ENCODE measurements around the gene YY1AP1.
"Not testable (repeated sequence)": the region's sequence is repeated elsewhere in the genome, so short reads cannot be mapped to it uniquely, and the experiment has no call there.

YY1AP1 gene

DNA sequence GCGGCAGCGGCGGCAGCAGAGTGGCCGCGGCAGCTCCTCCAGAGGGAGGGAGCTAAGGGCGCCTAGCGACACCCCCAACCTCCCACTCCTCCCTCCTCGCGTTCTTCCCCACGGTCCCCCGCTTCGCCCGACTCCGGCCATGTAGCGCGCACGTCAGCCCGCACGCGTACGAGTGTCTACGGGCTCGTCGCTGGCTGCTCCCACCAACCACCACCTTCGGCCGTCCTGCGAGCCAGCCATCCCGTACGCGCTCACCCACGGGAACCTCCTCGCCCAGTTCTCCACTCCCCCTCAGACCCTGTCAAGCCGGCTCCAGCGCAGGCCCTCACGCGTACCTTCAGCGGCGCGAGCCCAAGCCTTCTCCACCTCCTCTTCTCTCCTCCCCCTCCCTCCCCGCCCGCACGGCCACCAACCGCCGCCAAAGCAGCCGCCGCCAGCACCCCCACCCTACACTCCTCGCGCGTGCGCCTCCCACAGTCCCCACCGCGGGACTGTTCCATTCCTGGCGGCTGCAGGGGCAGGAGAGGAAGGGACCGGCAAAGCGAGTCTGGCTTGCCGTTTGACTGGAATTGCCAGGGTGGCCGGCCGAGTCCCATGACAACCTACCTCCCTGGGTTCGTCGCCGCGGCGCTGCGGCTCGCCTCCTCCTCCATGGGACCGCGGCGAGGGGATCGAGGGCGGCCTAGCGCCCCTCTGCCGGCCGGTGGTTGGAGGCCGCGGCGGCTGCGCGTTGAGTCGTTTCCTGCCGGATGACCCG, at the start of gene YY1AP1:
Gene YY1AP1 (minus strand): TSS at position 451 of the 757 bp plus-strand sequence. CDS start 8,338 bp downstream, outside the sequence.
- peak in 1 of 2 experiments; percentile 70 for DNase-seq

GRCh38 chr1:155729031-155729898, 40.7 kb upstream of the YY1AP1 start:
- DNase-seq, result no peak

DNA sequence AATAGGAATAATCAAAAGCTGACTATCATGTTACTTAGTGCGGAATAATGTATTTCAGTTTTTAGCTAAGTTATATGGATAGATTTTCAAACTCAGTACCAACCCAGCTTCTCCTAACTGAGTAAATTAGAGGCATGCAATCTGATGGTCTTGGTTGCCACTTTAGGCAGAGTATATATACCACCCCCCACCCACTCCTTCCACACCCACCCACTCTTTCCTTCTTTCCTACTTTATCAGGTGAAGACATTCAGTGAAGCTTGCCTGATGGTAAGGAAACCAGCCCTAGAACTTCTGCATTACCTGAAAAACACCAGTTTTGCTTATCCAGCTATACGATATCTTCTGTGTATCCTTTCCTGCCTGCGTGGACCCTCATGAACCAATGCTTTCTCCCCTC, 36.6 kb upstream of the YY1AP1 start:
- DNase-seq, result no peak

DNA sequence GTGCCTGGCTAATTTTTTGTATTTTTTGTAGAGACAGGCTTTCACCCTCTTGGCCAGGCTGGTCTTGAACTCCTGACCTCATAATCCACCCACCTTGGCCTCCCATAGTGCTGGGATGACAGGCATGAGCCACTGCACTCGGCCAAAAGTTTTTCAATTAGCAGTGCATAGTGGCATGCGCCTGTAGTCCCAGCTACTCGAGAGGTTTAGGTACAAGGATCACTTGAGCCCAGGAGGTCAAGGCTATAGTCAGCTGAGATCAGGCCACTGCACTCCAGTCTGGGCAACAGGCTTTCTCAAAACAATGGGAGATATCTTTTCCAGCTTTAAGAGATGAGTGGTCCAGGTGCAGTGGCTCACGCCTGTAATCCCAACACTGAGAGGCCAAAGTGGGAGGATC, 31.1 kb upstream of the YY1AP1 start:
- DNase-seq, result no peak

DNA sequence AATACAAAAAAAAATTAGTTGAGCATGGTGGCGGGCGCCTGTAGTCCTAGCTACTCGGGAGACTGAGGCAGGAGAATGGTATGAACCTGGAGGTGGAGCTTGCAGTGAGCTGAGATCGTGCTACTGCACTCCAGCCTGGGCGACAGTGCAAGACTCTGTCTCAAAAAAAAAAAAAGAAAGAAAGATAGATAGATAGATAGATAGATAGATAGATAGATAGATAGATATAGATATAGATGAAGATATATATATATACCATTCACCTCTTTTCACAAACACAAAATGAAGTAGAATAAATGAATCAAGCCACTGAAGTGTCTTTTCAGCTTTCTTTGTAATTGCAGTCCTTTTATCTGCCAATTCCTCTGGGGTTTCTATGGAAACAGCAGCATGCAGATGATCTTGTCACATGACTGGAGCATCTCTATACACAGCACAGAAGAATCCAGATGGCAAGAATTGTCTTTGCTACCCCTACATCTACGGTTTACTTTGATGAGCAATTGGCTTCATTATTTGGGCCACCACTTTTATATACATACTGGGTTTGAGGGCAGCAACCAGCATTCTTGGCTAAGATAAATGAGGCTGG, 30.0 kb upstream of the YY1AP1 start:
- not testable (repeated sequence) for DNase-seq

DNA sequence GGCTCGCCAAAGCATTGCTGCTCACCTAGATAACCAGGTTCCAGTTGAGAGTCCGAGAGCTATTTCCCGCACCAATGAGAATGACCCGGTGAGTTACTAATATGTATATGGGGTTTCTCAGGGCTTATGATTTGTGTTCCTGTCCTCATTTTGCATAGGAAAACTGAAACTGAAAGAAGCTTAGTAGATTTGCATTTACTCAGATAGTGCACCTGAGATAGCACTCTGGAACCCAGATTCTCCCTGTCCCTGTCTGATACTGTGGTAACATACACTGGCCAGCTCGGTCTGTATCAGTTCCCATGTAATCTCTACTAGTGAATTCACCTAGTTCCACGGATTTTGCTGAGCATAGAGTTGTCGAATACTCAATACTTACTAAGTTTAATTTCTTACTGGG, 28.5 kb upstream of the YY1AP1 start:
- DNase-seq, result no peak

- no peak for DNase-seq
Measured at GRCh38 chr1:155715777-155716176, 27.2 kb upstream of the YY1AP1 start.

GRCh38 chr1:155715056-155715455, 26.5 kb upstream of the YY1AP1 start:
- not testable (repeated sequence) for DNase-seq

- DNase-seq, result no peak
Measured at GRCh38 chr1:155713075-155713474, 24.5 kb upstream of the YY1AP1 start.

GRCh38 chr1:155712636-155713035, 24.1 kb upstream of the YY1AP1 start:
- DNase-seq, result not testable (repeated sequence)

DNA sequence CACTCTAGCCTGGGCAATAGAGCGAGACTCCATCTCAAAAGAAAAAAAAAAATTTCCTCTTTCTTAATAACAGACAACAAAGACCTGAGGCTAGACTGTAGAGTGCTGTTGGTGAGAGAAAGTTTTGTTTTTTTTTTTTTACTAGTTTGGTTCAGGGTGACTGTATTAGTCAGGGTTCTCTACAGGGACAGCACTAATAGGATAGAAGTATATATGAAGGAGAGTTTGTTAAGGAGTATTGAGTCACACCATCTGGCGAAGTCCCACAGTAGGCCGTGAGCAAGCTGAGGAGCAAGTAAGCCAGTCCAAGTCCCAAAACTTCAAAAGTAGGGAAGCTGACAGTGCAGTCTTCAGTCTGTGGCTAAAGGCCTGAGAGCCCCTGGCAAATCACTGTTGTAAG, 22.9 kb upstream of the YY1AP1 start:
- DNase-seq, result not testable (repeated sequence)

DNA sequence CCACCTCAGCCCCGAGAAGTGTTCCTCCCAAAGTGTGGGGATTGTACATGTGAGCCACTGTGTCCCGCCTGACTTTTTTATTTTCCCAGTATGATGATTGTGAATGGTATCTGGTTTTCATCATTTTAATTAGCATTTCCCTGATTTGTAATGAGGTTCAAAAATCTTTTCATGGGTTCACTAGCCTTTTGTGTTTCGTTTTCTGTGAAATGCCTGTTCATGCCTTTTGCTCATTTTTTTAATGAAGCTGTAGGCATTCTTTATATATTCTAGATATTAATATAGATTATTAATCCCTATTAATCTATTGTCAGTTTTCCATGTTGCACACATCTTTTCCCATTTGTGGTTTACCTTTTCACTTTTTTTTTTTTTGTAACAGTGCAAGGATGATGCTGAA, 20.8 kb upstream of the YY1AP1 start:
- DNase-seq, result no peak

GRCh38 chr1:155706139-155706538, 17.6 kb upstream of the YY1AP1 start:
- no peak for DNase-seq

DNA sequence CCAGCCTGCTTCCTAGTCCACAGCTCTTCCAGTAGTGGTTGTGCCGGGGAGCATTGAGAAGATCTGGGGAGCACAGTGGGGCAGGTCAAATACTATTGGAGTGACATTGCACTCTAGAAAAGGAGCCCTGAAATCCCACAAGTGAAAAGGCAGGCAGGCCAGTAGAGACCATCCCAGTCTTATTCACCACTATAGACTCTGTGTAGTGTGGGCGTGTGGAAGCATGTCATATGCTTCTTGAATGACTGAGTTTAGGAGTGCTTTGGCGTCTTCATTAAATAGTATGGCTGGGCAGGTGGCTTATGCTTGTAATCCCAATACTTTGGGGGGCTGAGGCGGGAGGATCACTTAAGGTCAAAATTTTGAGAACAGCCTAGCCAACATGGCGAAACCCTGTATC, 15.8 kb upstream of the YY1AP1 start:
- DNase-seq, result not testable (repeated sequence)

GRCh38 chr1:155703216-155703615, 14.6 kb upstream of the YY1AP1 start:
- DNase-seq, result no peak

DNA sequence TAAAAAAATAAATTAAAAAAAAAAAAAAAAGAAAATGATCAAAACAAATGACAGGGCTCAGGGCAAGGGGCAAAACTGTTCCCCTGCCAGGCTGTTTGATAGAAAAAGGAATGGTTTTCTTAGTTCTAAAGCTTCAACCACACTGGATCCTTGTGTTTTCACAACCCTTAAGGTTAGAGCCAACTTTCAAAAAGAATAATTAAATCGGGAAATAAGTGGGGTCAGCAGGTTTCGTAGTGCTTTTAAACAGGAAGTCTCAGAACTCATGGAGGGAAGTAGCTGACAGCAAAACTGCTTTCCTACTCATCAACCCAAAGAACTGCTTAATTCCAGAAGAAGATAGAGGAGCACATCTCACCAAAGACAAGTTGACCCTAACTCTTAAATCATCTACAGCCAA, 13.1 kb upstream of the YY1AP1 start:
- not testable (repeated sequence) for DNase-seq

DNA sequence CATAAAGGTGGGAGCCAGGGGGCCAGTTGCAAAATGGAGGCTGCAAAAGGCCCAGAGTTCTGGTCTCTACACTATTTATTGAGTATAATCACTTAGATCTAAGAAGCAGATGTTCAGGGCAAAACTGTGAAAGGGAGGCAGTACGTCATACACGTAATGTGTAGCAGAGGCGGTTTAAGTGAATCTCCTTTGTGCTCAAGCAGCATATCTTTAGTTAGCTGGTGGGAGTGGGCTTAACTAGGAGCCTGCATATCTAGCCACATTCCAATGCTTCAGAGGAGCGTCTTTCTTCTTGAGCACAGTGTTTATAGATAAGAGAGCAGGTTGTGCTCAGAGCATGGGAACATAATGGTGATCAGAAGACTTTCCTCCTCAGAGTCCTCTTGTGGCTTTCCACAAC, 10.5 kb upstream of the YY1AP1 start:
- not testable (repeated sequence) for DNase-seq

DNA sequence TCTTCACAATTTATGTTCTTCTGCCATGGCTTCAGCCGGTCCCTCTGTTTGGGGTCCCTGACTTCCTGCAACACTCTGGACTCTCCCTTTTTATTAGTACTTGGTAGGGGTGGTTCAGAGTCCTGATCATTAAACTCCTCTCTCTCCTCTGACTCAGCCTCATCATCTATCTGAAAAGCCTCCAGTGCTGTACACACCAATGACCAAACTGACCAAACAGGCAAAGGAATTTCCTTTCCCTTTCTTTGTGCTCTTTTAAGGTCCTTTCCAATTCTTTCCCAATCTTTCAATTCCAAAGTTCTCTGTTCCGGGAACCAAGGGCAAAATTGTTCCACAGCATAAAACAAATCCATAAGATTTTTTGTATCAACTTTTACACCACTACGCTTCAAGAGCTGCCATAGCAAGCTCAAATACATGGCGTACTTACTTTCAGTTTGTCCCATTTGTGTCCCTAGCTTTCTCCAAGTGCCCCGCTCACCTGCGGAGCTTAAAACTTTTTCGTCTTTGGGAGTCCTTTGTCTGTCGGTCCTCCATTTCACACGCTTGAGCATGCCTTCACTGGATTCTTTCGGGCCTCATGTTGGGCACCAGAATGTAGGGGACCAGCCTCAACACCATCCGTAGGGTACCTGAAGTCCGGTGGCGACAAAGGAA, 9.9 kb upstream of the YY1AP1 start:
- no peak for DNase-seq

DNA sequence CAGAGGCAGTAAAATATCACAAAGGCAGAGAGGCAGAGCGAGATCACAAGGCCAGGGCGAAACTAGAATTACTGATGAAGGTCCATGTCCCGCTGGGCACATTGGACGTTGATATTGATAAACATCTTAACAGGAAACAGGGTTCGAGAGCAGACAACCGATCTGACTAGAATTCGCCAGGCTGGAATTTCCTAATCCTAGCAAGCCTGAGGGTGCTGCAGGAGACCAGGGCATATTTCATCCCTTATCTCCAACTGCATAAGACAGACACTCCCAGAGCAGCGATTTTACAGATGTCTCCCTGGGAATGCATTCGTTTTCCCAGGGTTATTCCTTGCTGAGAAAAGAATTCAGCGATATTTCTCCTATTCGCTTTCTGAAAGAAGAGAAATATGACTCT, 9.0 kb upstream of the YY1AP1 start:
- DNase-seq, result not testable (repeated sequence)

- DNase-seq, result no peak
Measured at GRCh38 chr1:155697046-155697445, 8.5 kb upstream of the YY1AP1 start.

- no peak for DNase-seq
Measured at GRCh38 chr1:155696524-155696923, 8.0 kb upstream of the YY1AP1 start.

- no peak for DNase-seq
Measured at GRCh38 chr1:155695608-155696007, 7.0 kb upstream of the YY1AP1 start.

DNA sequence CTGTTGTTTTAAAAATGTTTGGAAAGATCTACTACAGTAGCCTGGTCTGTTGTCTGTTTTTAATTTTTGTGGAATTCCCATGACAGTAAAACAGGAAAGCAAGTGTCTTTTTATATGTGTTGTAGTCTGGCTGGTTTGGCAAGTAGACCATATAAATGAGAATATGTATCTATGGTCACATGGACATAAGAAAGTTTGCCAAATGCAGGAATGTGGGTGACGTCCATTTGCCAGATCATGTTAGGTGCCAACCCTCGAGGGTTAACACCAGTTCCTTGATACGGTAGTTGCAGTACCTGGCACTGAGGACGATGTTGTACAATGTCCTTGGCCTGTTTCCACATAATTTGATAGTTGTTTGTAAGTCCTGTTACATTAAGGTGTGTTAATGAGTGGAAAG, 6.5 kb upstream of the YY1AP1 start:
- DNase-seq, result no peak
